Measurements from ENCODE around the gene TEX13C.

DNA sequence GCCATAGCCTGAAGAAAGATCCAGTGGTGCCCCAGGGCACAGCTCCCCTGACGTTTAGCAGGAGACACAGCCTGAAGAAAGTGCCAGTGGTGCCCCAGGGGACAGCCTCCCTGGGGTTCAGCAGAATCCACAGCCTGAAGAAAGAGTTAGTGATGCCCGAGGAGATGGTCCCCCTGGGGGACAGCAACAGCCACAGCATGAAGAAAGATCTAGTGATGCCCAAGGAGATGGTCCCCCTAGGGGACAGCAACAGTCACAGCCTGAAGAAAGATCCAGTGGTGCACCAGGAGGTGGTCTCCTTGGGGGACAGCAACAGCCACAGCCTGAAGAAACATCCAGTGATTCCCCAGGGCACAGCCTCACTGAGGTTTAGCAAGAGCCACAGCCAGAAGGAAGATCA lies 2.8 kb downstream of the TEX13C start:
- TF ChIP-seq, protein P1, sequence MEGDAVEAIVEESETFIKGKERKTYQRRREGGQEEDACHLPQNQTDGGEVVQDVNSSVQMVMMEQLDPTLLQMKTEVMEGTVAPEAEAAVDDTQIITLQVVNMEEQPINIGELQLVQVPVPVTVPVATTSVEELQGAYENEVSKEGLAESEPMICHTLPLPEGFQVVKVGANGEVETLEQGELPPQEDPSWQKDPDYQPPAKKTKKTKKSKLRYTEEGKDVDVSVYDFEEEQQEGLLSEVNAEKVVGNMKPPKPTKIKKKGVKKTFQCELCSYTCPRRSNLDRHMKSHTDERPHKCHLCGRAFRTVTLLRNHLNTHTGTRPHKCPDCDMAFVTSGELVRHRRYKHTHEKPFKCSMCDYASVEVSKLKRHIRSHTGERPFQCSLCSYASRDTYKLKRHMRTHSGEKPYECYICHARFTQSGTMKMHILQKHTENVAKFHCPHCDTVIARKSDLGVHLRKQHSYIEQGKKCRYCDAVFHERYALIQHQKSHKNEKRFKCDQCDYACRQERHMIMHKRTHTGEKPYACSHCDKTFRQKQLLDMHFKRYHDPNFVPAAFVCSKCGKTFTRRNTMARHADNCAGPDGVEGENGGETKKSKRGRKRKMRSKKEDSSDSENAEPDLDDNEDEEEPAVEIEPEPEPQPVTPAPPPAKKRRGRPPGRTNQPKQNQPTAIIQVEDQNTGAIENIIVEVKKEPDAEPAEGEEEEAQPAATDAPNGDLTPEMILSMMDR (IDR thresholded peaks at IDR 0.05), result no peak
- TF ChIP-seq POLR2AphosphoS5 (IDR thresholded peaks at IDR 0.05), result no peak
- TF ChIP-seq EP300 (IDR thresholded peaks at IDR 0.05), result no peak
- TF ChIP-seq POLR2A (IDR thresholded peaks at IDR 0.05), result no peak

All from gastroesophageal sphincter (tissue), 3 donors.